Left lung (tissue), 10 donors: Measurements from ENCODE around the gene MTOR. TPM values are rescaled to one million over a fixed set of nuclear protein-coding genes. Genes with fewer than 3 reads are reported as not detected.
"Not testable (repeated sequence)": the region's sequence is repeated elsewhere in the genome, so short reads cannot be mapped to it uniquely, and the experiment has no call there.

ENCODE experiments used
- ATAC-seq: fragments of 200-7000 bp; cut with Tn5 transposase; one replicate; pipeline ENCODE4 v1.9.1; 2020; ENCODE audit warnings: moderate library complexity
- DNase-seq, 4 donors: peaks; one replicate each; pipeline ENCODE4 v3.0.0-alpha.2; 2013 to 2020
- H3K27ac ChIP-seq, 2 donors: fragments of 200-600 bp; sonication (generic) in 1 of 2; one replicate each; pipeline versions ENCODE4 v1.5.0 to v1.8.0; 2020 to 2021
- H3K27me3 ChIP-seq, 2 donors: fragments of 200-600 bp; sonication (generic) in 1 of 2; one replicate each; pipeline versions ENCODE4 v1.5.0 to v1.8.0; 2020 to 2021
- H3K36me3 ChIP-seq, 2 donors: fragments of 200-600 bp; sonication (generic) in 1 of 2; one replicate each; pipeline versions ENCODE4 v1.5.0 to v1.8.0; 2020 to 2021
- H3K4me1 ChIP-seq, 2 donors: fragments of 200-600 bp; one replicate each; pipeline ENCODE4 v1.8.0; 2021
- H3K4me3 ChIP-seq, 2 donors: fragments of 200-600 bp; sonication (generic) in 1 of 2; one replicate each; pipeline versions ENCODE4 v1.5.0 to v1.8.0; 2020 to 2021; ENCODE audit warnings: mild to moderate bottlenecking in 1 of 2
- H3K9me3 ChIP-seq, 2 donors: fragments of 200-600 bp; sonication (generic) in 1 of 2; one replicate each; pipeline versions ENCODE4 v1.5.0 to v1.8.0; 2020 to 2021
- intact Hi-C, 2 donors: fragments of 100-400 bp; cut with DNase I; formaldehyde crosslinking; loops; one replicate each; pipeline versions ENCODE4 v1.11.2 to v1.14.2; 2022
- polyA plus RNA-seq, 6 donors: library from polyadenylated mRNA; unstranded; fragments of 120-200 nt; gene quantifications; one replicate each; pipeline ENCODE4 v1.2.1, GENCODE V29; 2013; ENCODE audit not compliant: insufficient read length in 6 of 6
- total RNA-seq, 2 donors: library from RNA; stranded (reverse); fragmentation: NEBNext Ultra II Directional; extraction: Animal tissue kit (Norgen Biotek cat#: 25700); gene quantifications; one replicate each; pipeline ENCODE4 v1.2.1, GENCODE V29; 2021
- TF ChIP-seq, protein P1 (sequence below), 2 donors: fragments of 200-600 bp; sonication (generic) in 1 of 2; IDR thresholded peaks; one replicate each; pipeline versions ENCODE4 v1.5.0 to v1.8.0; 2021; ENCODE audit warnings: antibody characterized with exemption in 2 of 2
- donor health status: DM: no; HTN: yes; CAD: no.
- donor health status: DM: no; HTN: no; CAD: no.

Gene MTOR
- total and polyA plus RNA-seq, 8 donors: 38.0 to 45.4 (median 39.9) TPM

DNA sequence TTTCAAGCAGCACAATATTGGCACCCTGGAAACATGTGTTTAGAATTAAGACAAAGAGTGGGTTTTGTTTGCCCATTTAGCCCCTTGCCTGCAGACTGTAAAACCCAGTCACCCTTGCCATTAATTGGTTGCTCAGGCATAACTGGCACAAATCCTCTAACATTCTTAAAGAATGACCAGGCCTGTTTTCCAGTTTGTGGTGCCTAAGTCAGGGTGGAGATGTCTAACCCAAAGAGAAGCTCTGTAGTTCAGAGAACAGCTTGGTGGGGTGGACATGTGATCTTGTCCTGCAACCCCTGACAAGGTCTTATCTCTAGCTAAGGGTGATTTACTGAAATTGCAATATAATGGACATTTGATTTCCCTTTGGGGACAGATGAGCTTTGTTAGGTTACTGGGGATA is 82.0 kb downstream of the MTOR start:
- TF ChIP-seq, protein P1, sequence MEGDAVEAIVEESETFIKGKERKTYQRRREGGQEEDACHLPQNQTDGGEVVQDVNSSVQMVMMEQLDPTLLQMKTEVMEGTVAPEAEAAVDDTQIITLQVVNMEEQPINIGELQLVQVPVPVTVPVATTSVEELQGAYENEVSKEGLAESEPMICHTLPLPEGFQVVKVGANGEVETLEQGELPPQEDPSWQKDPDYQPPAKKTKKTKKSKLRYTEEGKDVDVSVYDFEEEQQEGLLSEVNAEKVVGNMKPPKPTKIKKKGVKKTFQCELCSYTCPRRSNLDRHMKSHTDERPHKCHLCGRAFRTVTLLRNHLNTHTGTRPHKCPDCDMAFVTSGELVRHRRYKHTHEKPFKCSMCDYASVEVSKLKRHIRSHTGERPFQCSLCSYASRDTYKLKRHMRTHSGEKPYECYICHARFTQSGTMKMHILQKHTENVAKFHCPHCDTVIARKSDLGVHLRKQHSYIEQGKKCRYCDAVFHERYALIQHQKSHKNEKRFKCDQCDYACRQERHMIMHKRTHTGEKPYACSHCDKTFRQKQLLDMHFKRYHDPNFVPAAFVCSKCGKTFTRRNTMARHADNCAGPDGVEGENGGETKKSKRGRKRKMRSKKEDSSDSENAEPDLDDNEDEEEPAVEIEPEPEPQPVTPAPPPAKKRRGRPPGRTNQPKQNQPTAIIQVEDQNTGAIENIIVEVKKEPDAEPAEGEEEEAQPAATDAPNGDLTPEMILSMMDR (IDR thresholded peaks at IDR 0.05): no peak
- Histone ChIP-seq H3K27me3 (no peaks in the 10 kb centered on the region), H3K36me3 (peaks cover 0 to 77% of the 10 kb centered on the region in 2 donors), H3K4me3 (no peak overlapping the region), H3K4me1 (peaks cover 0 to 3% of the 10 kb centered on the region in 2 donors), H3K9me3 (no peaks in the 10 kb centered on the region), H3K27ac (no peak overlapping the region)
- intact Hi-C loops: no loop called here
- peak; percentile 17 for ATAC-seq
- no peak for DNase-seq

DNA sequence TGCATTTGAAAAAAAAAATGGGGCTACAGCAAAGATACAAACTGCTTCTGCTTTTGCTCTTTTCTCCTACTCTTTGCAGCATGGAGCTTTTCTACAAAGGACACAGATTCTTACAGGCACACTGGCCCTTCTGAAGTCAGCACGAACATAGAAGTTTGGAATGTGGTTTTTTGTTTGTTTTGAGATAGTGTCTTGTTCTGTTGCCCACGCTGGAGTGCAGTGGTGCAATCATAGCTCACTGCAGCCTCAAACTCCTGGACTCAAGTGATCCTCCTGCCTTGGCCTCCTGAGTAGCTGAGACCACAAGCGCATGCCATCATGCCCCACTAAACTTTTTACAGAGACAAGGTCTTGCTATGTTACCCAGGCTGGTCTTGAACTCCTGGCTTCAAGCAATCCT is 82.6 kb downstream of the MTOR start:
- H3K4me3 ChIP-seq, intact Hi-C loops, H3K27ac ChIP-seq, H3K27me3 ChIP-seq, H3K9me3 ChIP-seq, DNase-seq, H3K4me1 ChIP-seq: not testable (repeated sequence)
- peaks cover 0 to 71% of the 10 kb centered on the region in 2 donors for H3K36me3 ChIP-seq
- ATAC-seq: peak; percentile 27

DNA sequence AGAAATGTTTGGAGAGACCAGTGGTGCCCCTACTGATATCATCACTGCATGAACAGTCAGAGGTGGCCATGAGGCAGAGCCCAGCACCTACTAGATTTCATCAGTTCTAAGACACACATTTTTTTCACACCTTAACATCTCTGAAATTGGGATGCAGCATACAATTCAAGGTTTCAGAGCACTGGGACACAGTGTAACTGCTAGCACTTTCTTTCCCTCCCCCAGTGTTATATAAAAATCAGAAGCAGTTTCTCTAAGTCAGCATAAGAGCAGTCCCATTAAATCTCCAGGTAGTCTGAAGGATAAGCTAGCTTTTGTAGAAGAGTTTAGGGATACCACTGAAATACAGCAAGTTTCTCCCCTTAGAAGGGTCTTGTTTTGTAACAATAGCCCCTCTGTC is 83.2 kb downstream of the MTOR start:
- TF ChIP-seq, protein P1 (IDR thresholded peaks at IDR 0.05): no peak
- Histone ChIP-seq H3K9me3 (no peaks in the 10 kb centered on the region), H3K36me3 (peaks cover 0 to 66% of the 10 kb centered on the region in 2 donors), H3K27ac (no peak overlapping the region), H3K4me1 (peaks cover 0 to 3% of the 10 kb centered on the region in 2 donors), H3K27me3 (no peaks in the 10 kb centered on the region), H3K4me3 (no peak overlapping the region)
- intact Hi-C loops: no loop called here
- DNase-seq (no peak), ATAC-seq (no peak)

DNA sequence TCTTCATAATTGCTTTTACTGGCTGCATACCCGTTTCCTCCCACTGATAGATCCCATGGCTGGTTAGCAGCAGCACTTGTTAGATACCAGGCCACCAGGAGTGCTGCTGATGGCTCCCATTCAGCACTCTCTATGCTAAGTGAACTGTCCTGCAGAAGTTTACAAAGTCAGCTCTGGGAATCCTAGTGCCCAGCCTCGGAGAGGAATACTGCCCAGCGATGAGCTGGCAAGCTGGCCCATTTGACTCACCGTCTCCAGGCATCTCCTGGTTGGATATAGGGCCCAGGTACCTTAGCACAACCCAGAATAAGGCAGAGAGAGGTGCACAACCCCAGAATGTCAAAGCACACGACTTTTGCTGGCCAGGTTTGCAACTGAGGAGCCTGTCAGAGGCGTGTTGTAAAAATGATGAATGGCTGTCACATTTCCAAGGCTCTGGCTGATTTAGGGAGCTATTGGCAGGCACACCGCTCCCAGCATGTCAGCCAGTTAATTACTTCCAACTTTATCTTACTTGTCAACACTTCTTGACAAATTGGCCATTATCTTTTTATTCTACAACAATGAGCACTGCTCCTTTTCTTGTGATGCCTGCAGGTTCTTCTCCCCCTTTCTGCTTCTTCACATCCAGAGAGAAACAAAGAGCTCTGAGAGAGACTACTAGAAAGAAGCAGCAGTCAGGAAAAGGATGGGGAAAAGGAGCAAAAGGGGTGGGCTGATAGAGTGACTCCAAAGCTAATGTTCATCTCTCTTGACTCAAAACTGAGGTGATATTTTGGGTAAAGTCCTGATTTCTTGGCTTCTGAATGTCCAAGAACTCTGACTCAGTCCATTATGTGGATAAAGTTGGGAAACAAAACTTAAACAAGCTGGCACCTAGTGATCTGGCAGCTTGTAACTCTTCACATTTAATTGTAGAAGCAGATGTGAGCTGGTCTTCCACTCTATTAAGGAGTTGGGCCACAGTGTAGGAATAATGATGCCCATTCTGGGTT is 84.0 kb downstream of the MTOR start:
- Histone ChIP-seq H3K9me3 (no peaks in the 10 kb centered on the region), H3K4me1 (peaks cover 0 to 3% of the 10 kb centered on the region in 2 donors), H3K36me3 (peaks cover 0 to 58% of the 10 kb centered on the region in 2 donors), H3K27me3 (no peaks in the 10 kb centered on the region), H3K27ac (no peak overlapping the region), H3K4me3 (no peak overlapping the region)
- DNase-seq (no peak), ATAC-seq (no peak)
- intact Hi-C loops: no loop called here
- TF ChIP-seq, protein P1 (IDR thresholded peaks at IDR 0.05): no peak

DNA sequence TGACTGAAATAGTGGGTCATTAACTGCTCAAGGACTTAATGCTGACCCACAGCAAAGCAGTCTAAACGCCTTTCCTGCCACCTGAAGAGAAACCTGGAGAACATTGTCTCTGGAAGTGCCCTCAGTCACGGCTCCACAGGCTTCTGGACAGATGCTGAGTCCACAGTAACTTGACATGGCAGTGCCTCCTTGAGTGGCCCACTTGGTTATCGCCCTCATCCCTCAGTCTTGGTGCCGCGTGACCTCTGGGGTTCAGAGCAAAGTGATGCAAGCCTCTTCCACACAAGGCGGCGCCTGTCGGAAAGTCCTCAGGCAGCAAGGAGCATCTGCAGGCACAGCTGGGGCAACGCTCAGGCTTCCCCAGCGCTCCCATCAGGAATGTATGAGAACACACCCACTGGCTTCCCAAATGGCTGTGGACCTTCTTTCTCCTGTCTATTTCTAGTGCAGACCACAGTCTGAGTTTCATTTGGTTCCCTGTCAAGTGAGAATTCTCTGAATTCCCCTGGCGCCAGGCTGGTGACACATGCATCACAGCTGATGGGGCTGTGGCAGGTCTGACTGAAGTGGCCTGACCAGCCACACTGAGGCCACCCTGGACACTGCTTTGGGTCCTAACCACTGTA is 86.2 kb downstream of the MTOR start:
- Histone ChIP-seq H3K4me1 (peaks cover 0 to 3% of the 10 kb centered on the region in 2 donors), H3K9me3 (no peaks in the 10 kb centered on the region), H3K27me3 (no peaks in the 10 kb centered on the region), H3K27ac (no peak overlapping the region), H3K4me3 (no peak overlapping the region), H3K36me3 (peaks cover 0 to 38% of the 10 kb centered on the region in 2 donors)
- TF ChIP-seq, protein P1 (IDR thresholded peaks at IDR 0.05): no peak
- DNase-seq (no peak), ATAC-seq (peak; percentile 54)
- intact Hi-C loops: no loop called here
